NB4 (cell line): ENCODE measurements around the gene CAMK2A.

ENCODE experiments used
- DNase-seq: peaks from one replicate; pipeline ENCODE4 v3.0.0; 2010; ENCODE audit warnings: low read depth
- H3K4me3 ChIP-seq: one replicate; pipeline ENCODE4 v1.5.1; 2011; ENCODE audit warnings: mild to moderate bottlenecking, low read depth, low read length, moderate library complexity
- MYC ChIP-seq: IDR thresholded peaks from 2 replicates; pipeline ENCODE4 v1.6.1; 2011; ENCODE audit warnings: low read depth, low read length
- POLR2A ChIP-seq: IDR thresholded peaks from 2 replicates; pipeline ENCODE4 v1.6.1; 2011; ENCODE audit warnings: mild to moderate bottlenecking; ENCODE audit not compliant: insufficient read length; ENCODE audit errors: extremely low read depth
- TF ChIP-seq, protein P1 (sequence below): IDR thresholded peaks from 2 replicates; pipeline ENCODE4 v1.6.1; 2011; ENCODE audit warnings: low read depth, low read length
- TF ChIP-seq, protein P2 (sequence below): IDR thresholded peaks from one replicate; pipeline ENCODE4 v1.5.1; 2012; ENCODE audit warnings: low read depth, low read length

Gene CAMK2A

DNA sequence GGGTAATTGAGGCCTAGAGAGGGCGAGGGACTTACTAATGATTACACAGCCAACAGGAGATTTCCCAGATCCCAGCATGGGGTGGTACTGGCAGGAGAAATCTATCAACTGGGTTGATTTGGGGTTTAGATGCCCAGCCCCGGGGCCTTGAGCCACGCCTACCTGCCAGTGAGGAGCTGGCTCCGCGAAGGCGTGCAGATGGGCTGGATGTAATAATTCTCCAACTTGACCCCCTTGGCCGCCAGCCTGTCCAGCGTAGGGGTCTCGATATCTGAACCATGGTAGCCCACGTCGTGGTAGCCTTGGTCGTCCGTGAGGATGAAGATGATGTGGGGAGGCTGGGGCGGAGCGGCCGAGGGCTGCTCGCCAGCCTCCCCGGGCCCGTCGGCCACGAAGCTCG lies 12.3 kb upstream of the CAMK2A start:
- TF ChIP-seq POLR2A, result no peak
- no peak for TF ChIP-seq MYC
- TF ChIP-seq, protein P1, sequence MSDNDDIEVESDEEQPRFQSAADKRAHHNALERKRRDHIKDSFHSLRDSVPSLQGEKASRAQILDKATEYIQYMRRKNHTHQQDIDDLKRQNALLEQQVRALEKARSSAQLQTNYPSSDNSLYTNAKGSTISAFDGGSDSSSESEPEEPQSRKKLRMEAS, result no peak
- TF ChIP-seq, protein P2, sequence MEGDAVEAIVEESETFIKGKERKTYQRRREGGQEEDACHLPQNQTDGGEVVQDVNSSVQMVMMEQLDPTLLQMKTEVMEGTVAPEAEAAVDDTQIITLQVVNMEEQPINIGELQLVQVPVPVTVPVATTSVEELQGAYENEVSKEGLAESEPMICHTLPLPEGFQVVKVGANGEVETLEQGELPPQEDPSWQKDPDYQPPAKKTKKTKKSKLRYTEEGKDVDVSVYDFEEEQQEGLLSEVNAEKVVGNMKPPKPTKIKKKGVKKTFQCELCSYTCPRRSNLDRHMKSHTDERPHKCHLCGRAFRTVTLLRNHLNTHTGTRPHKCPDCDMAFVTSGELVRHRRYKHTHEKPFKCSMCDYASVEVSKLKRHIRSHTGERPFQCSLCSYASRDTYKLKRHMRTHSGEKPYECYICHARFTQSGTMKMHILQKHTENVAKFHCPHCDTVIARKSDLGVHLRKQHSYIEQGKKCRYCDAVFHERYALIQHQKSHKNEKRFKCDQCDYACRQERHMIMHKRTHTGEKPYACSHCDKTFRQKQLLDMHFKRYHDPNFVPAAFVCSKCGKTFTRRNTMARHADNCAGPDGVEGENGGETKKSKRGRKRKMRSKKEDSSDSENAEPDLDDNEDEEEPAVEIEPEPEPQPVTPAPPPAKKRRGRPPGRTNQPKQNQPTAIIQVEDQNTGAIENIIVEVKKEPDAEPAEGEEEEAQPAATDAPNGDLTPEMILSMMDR, result no peak
- no peak for DNase-seq
- no peak overlapping the region for H3K4me3 ChIP-seq

DNA sequence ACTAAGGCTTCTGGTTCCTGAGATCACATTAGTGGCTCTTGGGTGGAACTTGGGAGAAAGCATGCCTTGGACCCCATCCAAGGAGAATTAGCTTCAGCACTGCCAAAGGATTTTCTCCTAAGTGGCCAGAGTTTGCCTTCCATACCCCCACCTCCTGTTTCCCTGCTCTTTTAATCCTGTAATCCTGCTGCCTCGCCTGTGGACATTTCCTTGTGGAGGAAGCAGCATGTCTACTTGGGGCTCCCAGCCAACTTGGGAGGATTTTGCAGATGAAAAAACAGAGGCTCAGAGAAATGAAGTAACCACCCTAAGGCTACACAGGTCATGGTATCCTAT lies 11.6 kb upstream of the CAMK2A start:
- DNase-seq, result no peak
- H3K4me3 ChIP-seq, result no peak overlapping the region
- TF ChIP-seq POLR2A (no peak), MYC (no peak)
- TF ChIP-seq, protein P2, result no peak
- TF ChIP-seq, protein P1, result no peak

DNA sequence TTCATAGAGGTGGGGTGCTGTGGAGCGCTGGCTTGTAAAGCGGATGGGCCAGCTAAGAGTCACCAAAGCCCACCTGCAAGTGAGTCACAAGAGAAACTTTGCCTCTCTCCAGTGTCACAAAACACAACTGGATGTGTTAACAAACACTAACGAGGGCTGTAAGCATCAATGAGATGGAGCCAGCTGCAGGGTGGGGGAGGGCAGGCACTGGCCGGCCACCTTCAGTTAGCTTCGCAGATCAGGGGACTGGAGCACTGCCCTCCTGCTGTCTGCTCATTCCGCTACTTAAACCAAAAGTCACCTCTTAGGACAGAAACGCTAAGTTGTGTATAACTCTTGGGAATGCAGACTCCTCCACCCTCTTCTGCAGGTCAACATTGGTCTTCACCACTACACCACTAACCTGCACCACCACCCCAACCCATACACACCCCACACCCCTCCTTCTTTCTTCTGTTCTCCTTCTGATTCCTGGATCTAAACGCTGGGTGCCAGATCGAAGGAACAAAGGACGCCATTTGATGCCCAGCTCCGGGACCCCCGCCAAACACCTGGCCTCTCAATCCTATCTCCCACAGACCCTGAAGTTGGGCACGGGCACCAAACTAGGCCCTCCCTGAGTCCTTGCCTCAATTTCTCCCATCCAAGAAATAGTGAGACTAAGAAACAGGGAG lies 11.1 kb upstream of the CAMK2A start:
- TF ChIP-seq, protein P1, result no peak
- TF ChIP-seq MYC, result no peak
- TF ChIP-seq, protein P2, result no peak
- no peak for TF ChIP-seq POLR2A
- no peak overlapping the region for H3K4me3 ChIP-seq
- DNase-seq, result no peak

DNA sequence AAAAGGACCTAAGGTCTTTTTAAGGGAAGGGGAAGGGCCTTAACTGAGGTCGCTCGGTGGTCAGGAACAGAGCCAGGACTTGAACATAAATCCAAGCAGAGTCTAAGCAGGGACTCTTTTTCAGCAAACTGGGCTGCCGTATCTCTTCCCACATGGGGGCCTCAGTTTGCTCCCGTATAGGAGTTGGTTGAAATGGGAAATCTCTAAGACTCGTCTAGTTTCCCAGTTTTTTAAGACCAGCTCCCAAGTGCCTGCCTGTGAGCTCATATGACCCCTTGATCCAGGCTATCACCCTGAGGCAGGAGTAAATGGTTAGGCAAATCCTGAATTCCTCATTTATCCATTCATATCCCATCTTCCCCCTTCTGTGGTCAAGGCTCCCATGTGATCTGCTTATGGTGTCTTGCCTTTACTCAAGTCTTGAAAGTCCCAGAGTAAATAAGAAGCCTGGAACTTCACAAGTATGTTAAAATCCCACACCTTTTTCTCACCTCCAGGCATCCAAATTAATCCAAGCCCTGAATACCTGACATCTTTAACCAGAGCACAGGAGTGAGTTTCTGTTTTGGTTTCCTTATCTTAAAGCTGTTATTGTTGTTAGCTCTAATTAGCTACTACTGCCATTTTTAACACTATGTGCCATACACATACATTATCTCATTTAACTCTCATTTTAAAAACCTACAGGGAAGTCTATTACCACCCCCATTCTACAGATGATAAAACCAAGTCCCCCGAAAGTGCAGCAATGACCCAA lies 10.2 kb upstream of the CAMK2A start:
- TF ChIP-seq, protein P1, result no peak
- TF ChIP-seq POLR2A (no peak), MYC (no peak)
- TF ChIP-seq, protein P2, result no peak
- H3K4me3 ChIP-seq, result no peak overlapping the region
- DNase-seq, result no peak

DNA sequence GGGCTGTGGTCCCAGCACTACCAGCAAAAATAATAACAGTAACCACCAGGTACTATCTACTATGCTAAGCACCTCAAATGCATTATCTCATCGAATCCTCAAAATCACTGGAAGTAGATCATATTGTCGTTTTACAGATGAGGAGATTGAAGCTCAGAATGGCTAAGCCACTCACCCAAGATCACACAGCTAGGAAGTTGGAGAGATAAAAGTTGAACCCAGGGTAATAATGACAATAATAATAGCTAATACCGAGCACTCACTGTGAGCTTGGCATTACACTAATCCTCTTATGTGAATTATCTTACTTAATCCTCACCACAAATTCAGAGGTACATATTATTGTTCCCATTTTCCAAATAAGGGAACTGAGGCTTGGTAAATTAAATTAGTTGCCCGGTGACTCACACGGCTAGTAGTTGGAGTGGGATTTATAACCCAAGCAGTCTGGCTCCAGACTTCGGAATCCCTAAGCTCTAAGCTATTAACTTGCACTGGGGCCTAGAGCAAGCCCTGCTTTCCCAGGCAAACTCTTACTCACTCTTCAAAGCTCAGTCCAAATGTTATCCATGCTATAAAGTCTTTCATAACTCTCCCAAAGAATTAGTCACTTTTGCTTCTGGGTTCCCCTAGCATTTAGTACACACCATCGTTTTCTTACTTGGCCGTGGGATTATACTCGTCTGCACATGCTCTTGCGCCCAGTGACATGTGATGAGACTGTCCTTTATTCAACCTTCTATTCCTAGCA lies 9.3 kb upstream of the CAMK2A start:
- TF ChIP-seq, protein P1, result no peak
- no peak for TF ChIP-seq MYC
- TF ChIP-seq, protein P2, result no peak
- no peak for TF ChIP-seq POLR2A
- DNase-seq, result no peak
- no peak overlapping the region for H3K4me3 ChIP-seq
